GM23248 (cell line): ENCODE data around the gene ZIC3. TPM values are rescaled to one million over a fixed set of nuclear protein-coding genes. Genes with fewer than 3 reads are reported as not detected.

Source experiments
- DNase-seq: peaks from one replicate; pipeline ENCODE4 v3.0.0-alpha.2; 2015
- H2AFZ ChIP-seq: fragments of 200-600 bp; sonication (generic); 2 replicates; pipeline ENCODE4 v1.6.1; 2016; ENCODE audit warnings: antibody characterized with exemption
- H3F3A ChIP-seq: fragments of 200-600 bp; sonication (generic); 2 replicates; pipeline ENCODE4 v1.6.1; 2016; ENCODE audit warnings: mild to moderate bottlenecking, antibody characterized with exemption, mixed run types; ENCODE audit not compliant: insufficient read depth
- H3K27ac ChIP-seq: fragments of 200-600 bp; sonication (generic); 2 replicates; pipeline ENCODE4 v1.5.1; 2016; ENCODE audit warnings: mild to moderate bottlenecking
- H3K27me3 ChIP-seq: fragments of 200-600 bp; sonication (generic); replicated peaks from 2 replicates; pipeline ENCODE4 v1.6.1; 2016; ENCODE audit warnings: mild to moderate bottlenecking; ENCODE audit not compliant: insufficient read depth
- H3K36me3 ChIP-seq: fragments of 200-600 bp; sonication (generic); 2 replicates; pipeline ENCODE4 v1.6.1; 2016; ENCODE audit warnings: low read depth, mild to moderate bottlenecking
- H3K4me1 ChIP-seq: fragments of 200-600 bp; sonication (generic); 2 replicates; pipeline ENCODE4 v1.6.1; 2016; ENCODE audit warnings: mild to moderate bottlenecking; ENCODE audit not compliant: insufficient read depth
- H3K4me2 ChIP-seq: fragments of 200-600 bp; sonication (generic); one replicate; pipeline ENCODE4 v1.6.1; 2016; ENCODE audit warnings: mild to moderate bottlenecking; ENCODE audit not compliant: unreplicated experiment
- H3K4me3 ChIP-seq: fragments of 200-600 bp; sonication (generic); 2 replicates; pipeline ENCODE4 v1.5.1; 2016; ENCODE audit warnings: mild to moderate bottlenecking
- H3K79me2 ChIP-seq: fragments of 200-600 bp; sonication (generic); 2 replicates; pipeline ENCODE4 v1.6.1; 2016; ENCODE audit warnings: mild to moderate bottlenecking; ENCODE audit not compliant: insufficient read depth
- H3K9ac ChIP-seq: fragments of 200-600 bp; sonication (generic); 2 replicates; pipeline ENCODE4 v1.6.1; 2016; ENCODE audit warnings: mild to moderate bottlenecking
- H3K9me2 ChIP-seq: fragments of 200-600 bp; sonication (generic); 2 replicates; pipeline ENCODE4 v1.6.1; 2016; ENCODE audit warnings: mixed run types, mild to moderate bottlenecking, moderate library complexity; ENCODE audit not compliant: insufficient read depth
- H3K9me3 ChIP-seq: fragments of 200-600 bp; sonication (generic); one replicate; pipeline ENCODE4 v1.6.1; 2017; ENCODE audit warnings: low read depth
- H4K20me1 ChIP-seq: fragments of 200-600 bp; sonication (generic); 2 replicates; pipeline ENCODE4 v1.6.0; 2016; ENCODE audit not compliant: insufficient read depth
- EZH2 ChIP-seq: fragments of 200-600 bp; sonication (generic); IDR thresholded peaks from 2 replicates; pipeline ENCODE4 v1.6.1; 2018; ENCODE audit warnings: antibody characterized with exemption, mild to moderate bottlenecking; ENCODE audit not compliant: insufficient read depth, poor library complexity, severe bottlenecking
- EZH2phosphoT487 ChIP-seq: fragments of 200-600 bp; sonication (generic); IDR thresholded peaks from 2 replicates; pipeline ENCODE4 v1.6.1; 2018; ENCODE audit warnings: antibody characterized with exemption, moderate library complexity, mild to moderate bottlenecking, low read depth; ENCODE audit not compliant: insufficient read depth
- WGBS, 2 experiments: methylation state at CpG; one replicate each; pipeline ENCODE4 v1.1.6; 2015 to 2017; ENCODE audit warnings: low lambda C conversion rate in 2 of 2, low coverage in 1 of 2; ENCODE audit errors: missing lambda C conversion rate in 2 of 2; 5-methylcytosine and 5-hydroxymethylcytosine counted together
- in situ Hi-C: fragments of 300-500 bp; cut with MboI; formaldehyde crosslinking; loops from 2 replicates; pipeline ENCODE4 v1.15.0; 2020
- polyA plus RNA-seq: library from polyadenylated mRNA; unstranded; fragments of >200 nt; fragmentation: Nextera tagmentation; extraction: Ambion mirVana; gene quantifications from 2 replicates; pipeline ENCODE4 v1.2.1, GENCODE V29; 2016
- small RNA-seq: library from RNA; depleted of rRNA; stranded (forward); fragments of <200 nt; gene quantifications from one replicate; pipeline ENCODE3, GENCODE V24; 2014; ENCODE audit warnings: low read depth, low replicate concordance
- total RNA-seq: library from RNA; depleted of rRNA; stranded (reverse); fragments of >200 nt; shearing (Covaris generic); gene quantifications from 2 replicates; pipeline ENCODE4 v1.2.3, GENCODE V29; 2014

The ZIC3 gene
- total and polyA plus RNA-seq, 2 experiments from 2014 or later: not detected

DNA sequence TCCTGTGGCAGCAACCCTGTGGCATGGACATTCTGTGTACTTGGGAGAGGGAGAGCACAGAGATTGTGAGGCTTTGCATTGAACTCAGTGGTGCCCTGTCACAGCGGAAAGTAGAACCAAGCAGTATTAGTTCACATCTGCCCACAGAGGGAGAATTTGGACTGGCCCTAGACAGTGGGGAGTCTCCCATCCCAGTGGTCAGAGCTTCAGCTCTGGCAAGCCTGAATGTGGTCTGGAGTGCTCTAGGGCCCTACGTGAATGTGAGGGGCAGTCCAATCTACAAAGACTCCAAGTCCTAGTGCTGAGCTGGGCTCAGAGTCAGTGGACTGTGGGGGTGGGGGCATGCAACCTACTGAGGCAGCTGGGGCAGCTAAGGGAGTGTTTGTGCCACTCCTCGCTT lies 34.8 kb downstream of the ZIC3 start:
- no peak overlapping the region for H3K9ac ChIP-seq
- H3F3A ChIP-seq: no peaks in the 10 kb centered on the region
- H2AFZ ChIP-seq: no peak overlapping the region
- TF ChIP-seq EZH2phosphoT487 (no peak), EZH2 (no peak)
- H3K9me2 ChIP-seq: no peaks in the 10 kb centered on the region
- no peaks in the 10 kb centered on the region for H3K27me3 ChIP-seq
- H3K9me3 ChIP-seq: no peaks in the 10 kb centered on the region
- H3K4me2 ChIP-seq: no peak overlapping the region
- H3K4me3 ChIP-seq: no peak overlapping the region
- no peaks in the 10 kb centered on the region for H3K79me2 ChIP-seq
- in situ Hi-C loops: no loop called here
- H4K20me1 ChIP-seq: no peaks in the 10 kb centered on the region
- 21 to 53% methylated on average over 2 of the region's 3 CpGs for WGBS, 2 experiments
- DNase-seq: no peak
- H3K4me1 ChIP-seq: no peaks in the 10 kb centered on the region
- no peak overlapping the region for H3K27ac ChIP-seq
- H3K36me3 ChIP-seq: no peaks in the 10 kb centered on the region

Small RNAs within 50 kb of the gene (small RNA-seq; reads per million reads assigned to genes)
- gene RN7SL325P: not detected
